CD1c-positive myeloid dendritic cell (primary cell): ENCODE data around the gene C2CD2L.
"Not testable (repeated sequence)": the region's sequence is repeated elsewhere in the genome, so short reads cannot be mapped to it uniquely, and the experiment has no call there.

Experiments used
- DNase-seq: peaks from one replicate; pipeline ENCODE4 v3.0.0-alpha.2; 2016; ENCODE audit errors: extremely low spot score

The C2CD2L gene

DNA sequence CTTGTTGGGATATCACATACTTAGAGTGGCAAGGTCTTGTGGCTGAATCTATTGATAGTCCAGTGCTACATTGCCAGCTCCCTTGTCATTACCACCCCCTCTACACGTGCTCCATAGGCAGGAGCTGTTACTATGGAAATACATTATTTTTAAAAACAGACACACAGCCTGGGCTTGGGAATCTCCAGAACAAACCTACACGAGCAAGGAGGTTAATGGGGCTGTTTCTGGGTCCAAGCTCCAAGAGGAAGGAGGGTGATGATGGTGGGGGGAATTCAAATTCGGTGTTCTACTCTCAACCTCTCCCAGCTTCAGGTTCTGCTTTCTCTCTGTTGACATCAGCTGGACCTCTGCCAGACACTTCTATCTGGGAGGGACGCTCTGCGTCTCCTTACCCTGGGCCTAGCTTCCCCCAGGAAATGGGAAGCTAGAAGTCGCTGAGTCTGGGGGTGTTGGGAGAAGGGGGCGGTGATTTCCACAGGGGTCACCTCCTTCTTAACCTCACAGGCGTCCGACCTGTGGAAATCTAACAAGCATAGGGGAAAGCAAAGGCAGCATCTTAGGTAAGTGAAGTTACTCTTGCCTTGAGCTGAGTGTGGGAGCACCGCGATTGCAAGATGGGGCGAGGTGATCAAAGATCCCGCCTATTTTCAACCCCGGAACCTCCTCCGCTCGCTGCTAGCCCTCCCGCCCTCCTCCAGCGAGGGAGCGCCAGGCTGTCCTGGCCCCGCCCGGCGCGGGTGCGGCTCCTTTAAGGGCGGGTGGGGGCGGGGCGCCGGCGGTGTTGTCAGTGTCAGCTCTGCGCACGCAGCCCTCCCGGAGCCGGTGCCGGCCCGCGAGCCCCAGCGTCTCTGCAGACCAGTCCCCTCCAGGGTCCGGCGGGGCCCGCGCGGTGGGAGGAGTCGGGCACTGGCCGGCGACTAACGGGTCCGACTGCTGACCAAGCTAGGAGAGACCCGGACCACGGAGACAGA lies at the start of gene C2CD2L:
TSS of gene C2CD2L (plus strand) at position 781 of the 974 bp plus-strand sequence. CDS start 398 bp downstream, outside the sequence.
- peak; percentile 96 for DNase-seq

DNA sequence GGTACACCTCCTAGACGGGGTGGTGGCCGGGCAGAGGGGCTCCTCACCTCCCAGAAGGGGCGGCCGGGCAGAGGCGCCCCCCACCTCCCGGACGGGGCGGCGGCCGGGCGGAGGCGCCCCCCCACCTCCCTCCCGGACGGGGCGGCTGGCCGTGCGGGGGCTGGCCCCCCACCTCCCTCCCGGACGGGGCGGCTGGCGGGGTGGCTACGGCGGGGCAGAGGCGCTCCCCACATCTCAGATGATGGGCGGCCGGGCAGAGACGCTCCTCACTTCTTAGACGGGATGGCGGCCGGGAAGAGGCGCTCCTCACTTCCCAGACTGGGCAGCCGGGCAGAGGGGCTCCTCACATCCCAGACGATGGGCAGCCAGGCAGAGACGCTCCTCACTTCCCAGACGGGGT lies 48.0 kb upstream of the C2CD2L start:
- DNase-seq: not testable (repeated sequence)

DNA sequence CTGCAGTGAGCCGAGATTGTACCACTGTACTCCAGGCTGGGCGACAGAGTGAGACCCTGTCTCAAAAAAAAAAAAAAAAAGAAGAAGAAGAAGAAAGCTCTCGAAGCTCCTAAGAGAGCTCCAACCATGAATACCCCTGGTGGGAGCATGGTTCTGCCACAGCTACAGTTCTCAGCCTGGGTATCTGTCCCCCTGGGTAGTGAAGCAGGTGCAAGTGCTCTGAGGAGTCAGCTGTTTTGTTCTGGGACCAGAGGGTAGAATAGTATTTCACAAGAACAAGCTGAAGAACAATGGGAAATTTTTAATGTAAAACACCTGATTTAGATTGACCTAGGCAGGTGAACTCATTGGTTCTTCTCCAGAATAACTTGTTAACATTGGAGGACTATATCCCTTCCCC lies 45.9 kb upstream of the C2CD2L start:
- DNase-seq: no peak

DNA sequence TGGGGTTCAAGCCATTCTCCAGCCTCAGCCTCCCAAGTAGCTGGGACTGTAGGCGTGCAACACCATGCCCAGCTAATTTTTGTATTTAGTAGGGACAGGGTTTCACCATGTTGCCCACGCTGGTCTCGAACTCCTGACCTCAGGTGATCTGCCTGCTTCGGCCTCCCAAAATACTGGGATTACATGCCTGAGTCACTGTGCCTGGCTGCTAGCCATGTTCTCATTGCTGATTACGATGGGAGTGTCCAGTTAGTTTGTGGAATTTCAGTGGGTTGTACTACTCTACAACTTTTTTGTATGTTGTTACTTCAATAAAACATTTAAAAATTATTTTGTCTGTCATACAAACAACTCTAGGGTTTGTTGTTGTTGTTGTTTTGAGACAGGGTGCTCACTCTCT lies 44.4 kb upstream of the C2CD2L start:
- DNase-seq: no peak

DNA sequence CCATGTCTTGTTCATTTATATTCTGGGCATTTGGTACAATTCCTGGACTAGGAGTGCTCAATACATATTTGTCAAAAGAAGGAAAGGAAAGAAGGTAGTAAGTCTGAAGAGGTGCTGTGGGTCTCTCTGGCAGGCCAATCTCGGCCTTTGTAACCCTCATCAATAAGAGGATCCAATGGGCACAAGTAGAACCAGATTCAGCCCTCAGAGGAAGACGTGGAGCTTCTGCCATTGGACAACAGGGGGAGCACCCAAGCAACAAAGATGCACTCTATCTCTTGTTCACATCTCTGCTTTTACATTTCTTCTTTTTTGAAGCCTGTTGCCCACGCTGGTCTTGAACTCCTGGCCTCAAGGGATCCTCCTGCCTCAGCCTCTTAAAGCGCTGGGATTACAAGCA lies 41.8 kb upstream of the C2CD2L start:
- DNase-seq: peak; percentile 48

DNA sequence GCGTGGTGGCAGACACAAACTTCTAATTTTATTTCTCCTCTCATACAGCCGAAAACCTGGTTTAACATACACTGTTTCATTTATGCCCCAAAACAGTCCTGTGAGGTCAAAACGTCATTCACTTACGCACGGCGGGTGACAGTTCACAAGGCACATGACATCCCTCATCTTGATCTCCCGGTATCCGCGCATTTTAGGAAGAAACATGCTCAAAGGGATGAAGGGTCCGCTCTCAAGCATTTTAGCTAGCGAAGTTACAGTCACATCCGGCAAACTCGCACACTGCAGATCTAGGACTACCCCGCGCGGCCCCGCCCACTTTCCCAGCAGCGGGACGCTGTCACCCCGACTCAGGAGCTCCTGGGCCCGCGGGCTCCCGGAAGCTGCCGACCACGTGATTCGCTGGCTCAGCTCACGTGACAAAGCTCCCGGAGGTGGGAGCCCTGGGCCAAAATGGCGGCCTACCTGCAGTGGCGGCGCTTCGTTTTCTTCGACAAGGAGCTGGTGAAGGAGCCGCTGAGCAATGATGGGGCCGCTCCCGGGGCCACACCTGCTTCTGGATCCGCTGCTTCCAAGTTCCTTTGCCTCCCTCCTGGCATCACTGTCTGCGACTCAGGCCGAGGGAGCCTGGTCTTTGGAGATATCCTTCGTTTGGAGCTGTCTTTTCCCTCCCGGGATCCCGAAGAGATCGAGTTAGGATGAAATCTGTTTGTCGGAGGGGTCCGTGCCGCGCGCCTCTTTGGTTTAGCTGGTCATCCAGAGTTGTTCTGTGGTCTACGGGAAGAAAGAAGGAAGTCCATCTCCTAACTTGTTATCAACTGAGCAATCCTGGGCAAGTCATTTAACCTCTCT lies 39.5 kb upstream of the C2CD2L start, which contains the start of gene VPS11:
TSS of gene VPS11 (plus strand) at position 448 of the 852 bp plus-strand sequence. CDS start at position 454, 6 bp downstream.
- peak; percentile 98 for DNase-seq

DNA sequence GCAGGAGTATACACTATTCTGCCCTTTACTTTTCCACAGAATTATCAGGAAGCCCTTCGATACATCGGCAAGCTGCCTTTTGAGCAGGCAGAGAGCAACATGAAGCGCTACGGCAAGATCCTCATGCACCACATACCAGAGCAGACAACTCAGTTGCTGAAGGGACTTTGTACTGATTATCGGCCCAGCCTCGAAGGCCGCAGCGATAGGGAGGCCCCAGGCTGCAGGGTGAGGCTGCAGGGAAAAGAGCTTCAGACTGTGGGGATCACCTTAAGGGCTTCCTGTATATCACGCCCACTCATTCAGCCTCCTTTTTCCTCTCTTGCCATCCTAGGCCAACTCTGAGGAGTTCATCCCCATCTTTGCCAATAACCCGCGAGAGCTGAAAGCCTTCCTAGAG lies 29.3 kb upstream of the C2CD2L start:
- no peak for DNase-seq

DNA sequence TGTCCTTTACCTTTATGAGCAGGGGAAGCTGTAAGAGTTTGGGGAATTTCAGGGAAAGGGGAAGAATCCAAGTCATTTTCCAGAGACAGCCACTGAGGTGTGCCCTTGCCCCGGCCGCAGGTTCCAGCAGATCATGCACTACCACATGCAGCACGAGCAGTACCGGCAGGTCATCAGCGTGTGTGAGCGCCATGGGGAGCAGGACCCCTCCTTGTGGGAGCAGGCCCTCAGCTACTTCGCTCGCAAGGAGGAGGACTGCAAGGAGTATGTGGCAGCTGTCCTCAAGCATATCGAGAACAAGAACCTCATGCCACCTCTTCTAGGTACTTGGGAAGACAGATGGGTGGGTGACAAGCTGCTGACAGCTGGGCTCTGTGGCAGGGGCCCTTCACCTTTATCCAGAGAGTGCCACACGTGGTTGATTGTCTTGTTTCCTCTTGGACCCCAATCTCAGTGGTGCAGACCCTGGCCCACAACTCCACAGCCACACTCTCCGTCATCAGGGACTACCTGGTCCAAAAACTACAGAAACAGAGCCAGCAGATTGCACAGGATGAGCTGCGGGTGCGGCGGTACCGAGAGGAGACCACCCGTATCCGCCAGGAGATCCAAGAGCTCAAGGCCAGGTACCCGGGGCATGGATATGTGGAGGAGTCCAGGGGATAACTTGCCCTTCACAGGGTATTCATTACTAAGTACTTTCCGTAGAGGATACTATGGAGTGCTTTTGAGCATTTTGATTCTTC lies 28.3 kb upstream of the C2CD2L start:
- DNase-seq: no peak

DNA sequence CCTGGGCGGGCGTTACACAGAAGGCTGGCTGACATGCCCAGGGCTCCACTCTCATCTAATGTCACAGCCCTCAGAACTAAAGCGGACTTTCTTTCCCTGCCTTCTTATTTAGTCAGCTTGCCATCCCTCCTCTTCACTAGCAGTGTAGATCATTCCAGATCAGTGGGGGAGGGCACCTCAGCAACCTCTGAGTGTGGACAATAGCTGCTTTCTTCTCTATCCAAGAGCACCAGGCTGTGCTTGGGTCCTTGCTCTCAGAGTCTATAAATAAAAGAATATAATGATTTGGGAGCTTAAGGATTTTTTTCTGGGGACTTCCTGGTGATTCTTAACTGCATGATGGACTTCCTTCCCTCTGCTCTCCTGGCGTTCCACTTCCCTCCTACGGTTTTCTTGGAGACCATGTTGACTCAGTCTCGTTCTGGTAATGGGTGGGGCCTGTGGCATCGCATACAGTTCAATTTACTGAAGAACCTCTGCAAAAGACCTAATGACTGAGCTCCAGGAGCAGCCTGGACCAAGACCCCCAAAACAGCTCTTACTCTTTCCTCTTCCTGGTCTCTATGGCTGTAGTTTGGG lies 25.4 kb upstream of the C2CD2L start:
- DNase-seq: peak; percentile 64

DNA sequence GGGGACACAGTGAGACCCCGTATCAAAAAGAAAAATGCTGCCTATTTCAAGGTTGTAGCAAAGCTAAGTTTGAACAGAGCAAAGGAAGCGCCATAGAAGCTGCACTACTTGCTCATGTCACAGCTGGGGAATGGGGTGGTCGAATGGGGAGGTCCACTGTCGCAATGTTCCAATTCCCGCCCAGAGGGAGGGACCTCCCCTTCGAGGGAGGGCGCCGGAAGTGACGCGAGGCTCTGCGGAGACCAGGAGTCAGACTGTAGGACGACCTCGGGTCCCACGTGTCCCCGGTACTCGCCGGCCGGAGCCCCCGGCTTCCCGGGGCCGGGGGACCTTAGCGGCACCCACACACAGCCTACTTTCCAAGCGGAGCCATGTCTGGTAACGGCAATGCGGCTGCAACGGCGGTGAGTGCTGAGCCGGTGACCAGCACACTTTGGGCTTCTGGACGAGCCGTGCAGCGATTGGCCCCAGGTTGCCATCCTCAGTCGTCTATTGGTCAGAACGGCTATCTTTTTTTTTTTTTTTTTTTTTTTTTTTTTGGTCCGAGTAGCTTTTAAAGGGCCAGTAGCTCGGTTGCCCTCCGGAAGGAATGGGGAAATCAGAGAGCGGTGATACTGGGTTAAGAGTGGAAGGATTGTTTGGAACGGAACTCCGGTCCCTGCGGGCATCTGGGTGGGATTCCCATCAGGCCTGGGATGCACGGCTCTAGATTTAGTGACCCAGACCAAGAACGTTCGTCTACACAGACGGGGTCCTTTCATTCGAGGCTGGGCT lies 22.3 kb upstream of the C2CD2L start, which contains the start of gene HMBS:
TSS of gene HMBS (plus strand) at position 219 of the 774 bp plus-strand sequence. CDS start at position 372, 153 bp downstream.
- peak; percentile 97 for DNase-seq

DNA sequence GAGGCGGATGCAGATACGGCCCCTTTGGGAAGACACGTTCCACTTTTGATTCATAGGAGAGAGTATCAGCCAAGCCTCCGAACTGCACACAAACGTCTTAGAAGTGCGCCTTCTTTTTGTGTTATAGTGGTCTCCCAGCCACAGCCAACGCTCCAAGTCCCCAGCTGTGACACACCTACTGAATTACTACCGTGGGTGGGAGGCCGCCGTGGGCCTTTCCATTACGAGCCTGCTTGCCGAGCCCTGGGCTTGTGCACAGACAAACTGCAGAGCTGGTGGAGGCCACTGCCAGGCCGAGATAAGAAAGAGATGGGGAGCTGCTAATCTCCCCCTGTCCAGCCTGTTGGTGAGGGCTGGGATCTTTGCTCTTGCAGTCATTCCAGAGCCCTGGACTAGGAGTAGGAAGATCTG lies 21.7 kb upstream of the C2CD2L start:
- DNase-seq: no peak

DNA sequence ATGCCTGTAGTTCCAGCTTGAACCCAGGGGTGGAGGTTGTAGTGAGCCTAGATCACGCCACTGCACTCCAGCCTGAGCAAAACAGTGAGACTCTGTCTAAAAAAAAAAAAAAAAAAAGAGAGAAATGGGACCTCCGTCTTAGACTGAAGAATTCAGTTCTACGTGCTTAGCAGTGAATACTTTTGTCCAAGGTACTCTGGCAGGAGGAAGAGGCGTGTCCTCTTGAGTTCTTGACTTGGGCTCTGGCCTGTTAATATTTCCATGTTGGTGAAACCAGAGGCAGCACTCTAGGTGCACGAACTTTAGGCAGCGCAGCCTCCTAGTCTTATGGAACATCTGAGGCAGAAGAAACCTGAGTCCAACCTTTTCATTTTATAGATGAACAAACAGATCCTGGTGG lies 20.0 kb upstream of the C2CD2L start:
- DNase-seq: no peak

DNA sequence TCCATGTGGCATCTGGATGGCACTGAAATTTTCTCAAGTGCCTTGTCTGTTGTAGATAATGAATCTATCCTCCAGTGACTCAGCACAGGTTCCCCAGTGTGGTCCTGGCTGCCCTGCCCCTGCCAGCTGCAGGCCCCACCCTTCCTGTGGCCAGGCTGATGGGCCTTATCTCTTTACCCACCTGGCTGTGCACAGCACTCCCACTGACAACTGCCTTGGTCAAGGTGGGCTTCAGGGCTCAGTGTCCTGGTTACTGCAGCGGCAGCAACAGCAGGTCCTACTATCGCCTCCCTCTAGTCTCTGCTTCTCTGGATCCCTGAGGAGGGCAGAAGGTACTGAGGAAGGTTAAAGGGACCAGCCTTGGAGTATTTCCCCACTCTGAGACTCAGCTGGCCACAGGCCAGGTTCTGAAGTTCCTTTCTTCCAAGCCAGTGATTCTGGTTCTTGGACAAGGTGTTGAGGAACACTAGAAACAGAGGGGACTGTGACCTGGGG lies 19.4 kb upstream of the C2CD2L start:
- DNase-seq: no peak

DNA sequence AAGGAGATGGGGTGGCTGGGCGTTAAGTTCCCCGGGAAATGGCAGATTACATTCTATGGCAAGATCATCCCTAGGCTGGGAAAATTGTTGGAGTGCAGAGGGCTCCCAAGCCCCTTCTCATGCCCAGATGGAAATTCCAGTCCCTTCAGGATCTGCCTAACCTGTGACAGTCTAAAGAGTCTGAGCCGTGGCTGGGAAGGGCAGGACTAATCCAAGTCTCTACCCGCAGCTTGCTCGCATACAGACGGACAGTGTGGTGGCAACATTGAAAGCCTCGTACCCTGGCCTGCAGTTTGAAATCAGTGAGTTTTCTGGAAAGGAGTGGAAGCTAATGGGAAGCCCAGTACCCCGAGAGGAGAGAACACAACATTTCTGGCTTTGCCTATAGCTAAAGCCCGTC lies 18.7 kb upstream of the C2CD2L start:
- no peak for DNase-seq

DNA sequence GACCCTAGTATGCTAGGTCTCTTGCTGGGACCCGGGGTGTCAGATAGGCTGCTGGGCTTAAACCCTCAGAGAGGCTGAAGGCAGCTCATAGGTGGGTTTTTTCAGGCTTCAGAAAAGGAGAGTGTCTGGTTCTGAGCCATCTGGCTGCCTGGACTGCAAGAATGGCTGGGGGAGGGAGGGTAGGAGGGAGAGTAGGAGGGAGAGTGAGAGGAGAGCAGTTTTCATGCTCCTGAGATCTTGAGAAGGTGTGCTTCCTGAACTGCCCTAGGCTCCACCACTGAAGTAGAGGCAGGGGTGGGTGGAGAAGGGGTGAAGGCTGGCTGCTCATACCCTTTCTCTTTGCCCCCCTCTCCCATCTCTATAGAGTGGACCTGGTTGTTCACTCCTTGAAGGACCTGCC lies 17.8 kb upstream of the C2CD2L start:
- no peak for DNase-seq

DNA sequence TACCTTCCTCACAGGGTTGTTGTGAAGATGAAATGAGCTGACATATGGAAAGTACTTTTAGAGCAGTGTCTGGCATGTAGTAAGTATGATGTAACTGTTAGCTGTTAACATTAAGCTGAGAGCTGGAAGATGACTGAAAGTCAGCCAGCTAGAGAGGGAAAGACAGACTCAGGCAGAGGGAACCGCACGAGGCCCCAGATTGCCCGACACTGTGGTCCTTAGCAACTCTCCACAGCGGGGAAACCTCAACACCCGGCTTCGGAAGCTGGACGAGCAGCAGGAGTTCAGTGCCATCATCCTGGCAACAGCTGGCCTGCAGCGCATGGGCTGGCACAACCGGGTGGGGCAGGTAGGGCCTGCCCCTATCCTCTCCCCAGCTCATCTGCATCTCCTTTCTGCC lies 16.0 kb upstream of the C2CD2L start:
- DNase-seq: no peak

DNA sequence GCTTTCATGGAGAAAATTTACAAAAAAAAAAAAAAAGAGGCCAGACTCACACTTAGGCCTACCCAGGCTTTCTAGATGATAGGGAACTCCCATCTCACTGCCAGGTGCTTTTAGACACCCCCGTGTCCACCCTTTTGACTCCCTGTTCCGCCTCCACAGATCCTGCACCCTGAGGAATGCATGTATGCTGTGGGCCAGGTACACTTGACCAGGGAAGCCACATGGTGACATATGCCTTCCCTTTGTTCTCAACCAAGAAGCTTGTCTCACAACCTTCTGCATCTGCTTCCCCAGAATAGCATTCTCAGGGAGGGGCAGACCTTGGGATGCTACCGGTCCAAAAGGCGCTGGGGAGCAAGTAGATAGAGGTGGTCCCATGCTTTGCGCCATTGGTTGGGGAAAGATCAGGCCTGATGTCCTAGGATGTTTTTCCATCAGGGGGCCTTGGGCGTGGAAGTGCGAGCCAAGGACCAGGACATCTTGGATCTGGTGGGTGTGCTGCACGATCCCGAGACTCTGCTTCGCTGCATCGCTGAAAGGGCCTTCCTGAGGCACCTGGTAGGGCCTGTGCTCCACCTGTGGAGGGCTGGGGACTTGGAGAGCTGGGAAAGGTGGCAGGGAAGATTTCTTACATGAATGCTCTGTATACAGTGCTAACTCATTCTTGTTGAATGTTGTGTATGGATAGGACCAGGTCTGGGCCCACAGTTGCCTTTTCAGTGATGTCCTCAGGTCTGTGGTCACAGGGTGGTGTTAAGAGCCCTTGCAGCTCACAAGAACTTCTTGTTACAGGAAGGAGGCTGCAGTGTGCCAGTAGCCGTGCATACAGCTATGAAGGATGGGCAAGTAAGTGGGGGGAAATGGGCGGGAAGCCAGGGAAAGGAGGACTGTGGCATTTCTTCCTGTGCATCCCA lies 14.9 kb upstream of the C2CD2L start:
- no peak for DNase-seq

DNA sequence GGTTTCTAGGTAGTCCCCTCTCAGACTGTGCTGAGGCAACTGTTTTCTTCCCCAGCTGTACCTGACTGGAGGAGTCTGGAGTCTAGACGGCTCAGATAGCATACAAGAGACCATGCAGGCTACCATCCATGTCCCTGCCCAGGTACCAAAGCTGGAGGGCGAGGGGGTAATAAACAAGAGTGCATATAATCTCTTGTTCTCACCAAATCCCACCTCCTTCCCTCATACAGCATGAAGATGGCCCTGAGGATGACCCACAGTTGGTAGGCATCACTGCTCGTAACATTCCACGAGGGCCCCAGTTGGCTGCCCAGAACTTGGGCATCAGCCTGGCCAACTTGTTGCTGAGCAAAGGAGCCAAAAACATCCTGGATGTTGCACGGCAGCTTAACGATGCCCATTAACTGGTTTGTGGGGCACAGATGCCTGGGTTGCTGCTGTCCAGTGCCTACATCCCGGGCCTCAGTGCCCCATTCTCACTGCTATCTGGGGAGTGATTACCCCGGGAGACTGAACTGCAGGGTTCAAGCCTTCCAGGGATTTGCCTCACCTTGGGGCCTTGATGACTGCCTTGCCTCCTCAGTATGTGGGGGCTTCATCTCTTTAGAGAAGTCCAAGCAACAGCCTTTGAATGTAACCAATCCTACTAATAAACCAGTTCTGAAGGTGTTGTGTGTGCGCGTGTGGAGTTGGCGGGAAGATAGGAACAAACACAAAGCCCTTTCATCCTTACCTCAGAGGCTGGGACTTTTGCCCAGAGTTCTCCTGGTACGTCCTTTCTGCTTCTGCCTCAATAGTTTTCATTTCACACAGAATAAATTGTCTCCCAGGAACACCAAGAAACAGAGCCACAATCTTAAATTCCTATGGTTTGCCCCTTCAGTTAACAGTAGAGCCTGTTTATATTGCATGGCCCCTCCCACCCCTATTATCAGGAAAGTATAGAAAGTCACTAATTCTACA lies 14.0 kb upstream of the C2CD2L start:
- no peak for DNase-seq
